WTC11 (cell line): ENCODE data around the gene FNDC3B. TPM values are rescaled to one million over a fixed set of nuclear protein-coding genes. Genes with fewer than 3 reads are reported as not detected.

Source experiments
- ATAC-seq: fragments of 200-7000 bp; cut with Tn5 transposase; 2 replicates; pipeline ENCODE4 v1.10.0; 2021; ENCODE audit warnings: mild to moderate bottlenecking, moderate library complexity
- CTCF ChIA-PET: fragments of 300-600 bp; sonication (Branson Sonifier 250); formaldehyde crosslinking; loops from one replicate; lab custom pipeline; 2021; ENCODE audit warnings: antibody characterized with exemption; lab: Charles Lee
- POLR2A ChIA-PET: fragments of 350-600 bp; sonication (Branson Sonifier 250); formaldehyde crosslinking; loops from one replicate; lab custom pipeline; 2021; ENCODE audit warnings: antibody characterized with exemption; lab: Charles Lee
- DNase-seq: peaks from one replicate; pipeline ENCODE4 v3.0.0; 2021; ENCODE audit warnings: low spot score
- H3K27ac Mint-ChIP-seq: 2 replicates; pipeline ENCODE4 v1.8.0; 2021; ENCODE audit warnings: mixed read lengths
- H3K27me3 Mint-ChIP-seq: 2 replicates; pipeline ENCODE4 v1.8.0; 2021; ENCODE audit warnings: low read depth, mild to moderate bottlenecking, moderate library complexity, mixed read lengths
- H3K36me3 Mint-ChIP-seq: 2 replicates; pipeline ENCODE4 v1.8.0; 2021; ENCODE audit warnings: mixed read lengths
- H3K4me1 Mint-ChIP-seq: 2 replicates; pipeline ENCODE4 v1.8.0; 2022; ENCODE audit warnings: mixed read lengths
- H3K4me3 Mint-ChIP-seq: 2 replicates; pipeline ENCODE4 v1.8.0; 2021; ENCODE audit warnings: mild to moderate bottlenecking, moderate library complexity, mixed read lengths
- H3K9me3 Mint-ChIP-seq: 2 replicates; pipeline ENCODE4 v1.8.0; 2021; ENCODE audit warnings: mixed read lengths
- CBFB ChIP-seq: sonication (generic); formaldehyde crosslinking; IDR thresholded peaks from 2 replicates; pipeline ENCODE4 v1.8.1; 2022; ENCODE audit warnings: mild to moderate bottlenecking, low read depth, missing genetic modification reagents
- CTCF ChIP-seq: fragments of 200-600 bp; IDR thresholded peaks from 2 replicates; pipeline ENCODE4 v1.8.0; 2022; ENCODE audit warnings: antibody characterized with exemption
- E2F1 ChIP-seq: sonication (generic); formaldehyde crosslinking; IDR thresholded peaks from 2 replicates; pipeline ENCODE4 v1.8.0; 2022; ENCODE audit warnings: mild to moderate bottlenecking, missing genetic modification reagents
- FOXJ3 ChIP-seq: sonication (generic); formaldehyde crosslinking; IDR thresholded peaks from 2 replicates; pipeline ENCODE4 v1.9.0; 2021; ENCODE audit warnings: missing genetic modification reagents, mild to moderate bottlenecking, borderline replicate concordance
- MAX ChIP-seq: sonication (generic); formaldehyde crosslinking; IDR thresholded peaks from 2 replicates; pipeline ENCODE4 v1.8.0; 2022; ENCODE audit warnings: mild to moderate bottlenecking, missing genetic modification reagents
- MXD4 ChIP-seq: fragments of 250-450 bp; sonication (Bioruptor Pico); IDR thresholded peaks from 2 replicates; pipeline ENCODE4 v1.8.0; 2021; ENCODE audit warnings: mild to moderate bottlenecking, moderate library complexity, borderline replicate concordance
- NR1H2 ChIP-seq: sonication (generic); formaldehyde crosslinking; IDR thresholded peaks from 2 replicates; pipeline ENCODE4 v1.9.0; 2021; ENCODE audit warnings: mild to moderate bottlenecking, moderate library complexity, missing genetic modification reagents
- NR2C2 ChIP-seq: sonication (generic); formaldehyde crosslinking; IDR thresholded peaks from 2 replicates; pipeline ENCODE4 v1.8.0; 2022; ENCODE audit warnings: mild to moderate bottlenecking, missing genetic modification reagents
- RORB ChIP-seq: fragments of 250-450 bp; sonication (Bioruptor Pico); IDR thresholded peaks from 2 replicates; pipeline ENCODE4 v1.9.0; 2021; ENCODE audit warnings: mild to moderate bottlenecking
- SMAD4 ChIP-seq: sonication (generic); formaldehyde crosslinking; IDR thresholded peaks from 2 replicates; pipeline ENCODE4 v1.8.0; 2022; ENCODE audit warnings: mild to moderate bottlenecking, missing genetic modification reagents
- SP1 ChIP-seq: sonication (generic); formaldehyde crosslinking; conservative IDR thresholded peaks from 2 replicates; pipeline ENCODE4 v1.8.1; 2022; ENCODE audit warnings: missing genetic modification reagents
- STAT6 ChIP-seq: sonication (generic); formaldehyde crosslinking; conservative IDR thresholded peaks from 2 replicates; pipeline ENCODE4 v1.8.1; 2023; ENCODE audit warnings: mild to moderate bottlenecking, low read depth, missing genetic modification reagents, moderate library complexity
- TCF7 ChIP-seq: sonication (generic); formaldehyde crosslinking; IDR thresholded peaks from 2 replicates; pipeline ENCODE4 v1.8.0; 2022; ENCODE audit warnings: mild to moderate bottlenecking, low read depth, missing genetic modification reagents, moderate library complexity
- TEAD1 ChIP-seq: sonication (generic); formaldehyde crosslinking; IDR thresholded peaks from 2 replicates; pipeline ENCODE4 v1.8.0; 2022; ENCODE audit warnings: mild to moderate bottlenecking, missing genetic modification reagents
- USF2 ChIP-seq: sonication (generic); formaldehyde crosslinking; IDR thresholded peaks from 2 replicates; pipeline ENCODE4 v1.8.1; 2023; ENCODE audit warnings: mild to moderate bottlenecking, missing genetic modification reagents, moderate library complexity
- ZNF121 ChIP-seq: sonication (generic); formaldehyde crosslinking; IDR thresholded peaks from 2 replicates; pipeline ENCODE4 v1.8.0; 2023; ENCODE audit warnings: missing genetic modification reagents
- ZNF138 ChIP-seq: sonication (generic); formaldehyde crosslinking; conservative IDR thresholded peaks from 2 replicates; pipeline ENCODE4 v1.8.1; 2022; ENCODE audit warnings: mild to moderate bottlenecking, moderate library complexity, missing genetic modification reagents
- ZNF416 ChIP-seq: fragments of 250-450 bp; sonication (Bioruptor Pico); IDR thresholded peaks from 2 replicates; pipeline ENCODE4 v1.9.0; 2021; ENCODE audit warnings: mild to moderate bottlenecking, inconsistent platforms
- ZNF425 ChIP-seq: fragments of 250-450 bp; sonication (Bioruptor Pico); conservative IDR thresholded peaks from 2 replicates; pipeline ENCODE4 v1.9.0; 2021; ENCODE audit warnings: mild to moderate bottlenecking
- ZNF532 ChIP-seq: fragments of 250-450 bp; sonication (Bioruptor Pico); IDR thresholded peaks from 2 replicates; pipeline ENCODE4 v1.9.0; 2021; ENCODE audit warnings: mild to moderate bottlenecking, borderline replicate concordance
- ZNF671 ChIP-seq: fragments of 250-450 bp; sonication (Bioruptor Pico); IDR thresholded peaks from 2 replicates; pipeline ENCODE4 v1.8.0; 2021; ENCODE audit warnings: mild to moderate bottlenecking
- total RNA-seq: library from RNA; stranded (reverse); gene quantifications from 3 replicates; pipeline ENCODE4 v1.2.3, GENCODE V29; 2021

FNDC3B gene
- total RNA-seq, 1 experiment from 2014 or later, result 42.8 TPM

- ChIA-PET POLR2A (no interaction called here), CTCF (interaction anchor here (0.6 kb wide), 2 partner anchors 133 to 486 kb away, joined by 3 read pairs; no protein-coding TSS in a partner anchor)
- Mint-ChIP-seq H3K9me3 (no peaks in the 10 kb centered on the region), H3K27me3 (no peaks in the 10 kb centered on the region), H3K4me3 (no peak overlapping the region), H3K4me1 (peaks cover 86% of the 10 kb centered on the region), H3K36me3 (no peaks in the 10 kb centered on the region), H3K27ac (peak overlapping the region; percentile 69)
- ATAC-seq (peak; percentile 22), DNase-seq (no peak)
- TF ChIP-seq ZNF425 (CRISPR knock-in tag) (no peak), RORB (CRISPR knock-in tag) (no peak), NR1H2 (no peak), NR2C2 (CRISPR knock-in tag) (no peak), CTCF (no peak), ZNF121 (CRISPR knock-in tag) (no peak), MXD4 (CRISPR knock-in tag) (no peak), ZNF671 (CRISPR knock-in tag) (no peak), ZNF416 (CRISPR knock-in tag) (no peak), E2F1 (CRISPR knock-in tag) (no peak), MAX (CRISPR knock-in tag) (no peak), SP1 (CRISPR knock-in tag) (no peak)
Measured at GRCh38 chr3:172218350-172219323, 179.3 kb downstream of the FNDC3B start.

- Mint-ChIP-seq H3K9me3 (no peaks in the 10 kb centered on the region), H3K27me3 (no peaks in the 10 kb centered on the region), H3K4me1 (peaks cover 85% of the 10 kb centered on the region), H3K27ac (0 out of 2 replicates have a peak overlapping the region, but pooled peaks have one; percentile 41), H3K36me3 (no peaks in the 10 kb centered on the region), H3K4me3 (no peak overlapping the region)
- ChIA-PET CTCF (no interaction called here), POLR2A (no interaction called here)
- ATAC-seq (no peak), DNase-seq (no peak)
- TF ChIP-seq ZNF532, result no peak
- TF ChIP-seq STAT6 (CRISPR knock-in tag), result no peak
- TF ChIP-seq SMAD4 (CRISPR knock-in tag), result no peak
- no peak for TF ChIP-seq TCF7 (CRISPR knock-in tag)
- no peak for TF ChIP-seq CBFB
- no peak for TF ChIP-seq USF2 (CRISPR knock-in tag)
- TF ChIP-seq ZNF138 (CRISPR knock-in tag), result no peak
- no peak for TF ChIP-seq FOXJ3 (CRISPR knock-in tag)
- no peak for TF ChIP-seq NR2C2 (CRISPR knock-in tag)
- no peak for TF ChIP-seq TEAD1
Measured at GRCh38 chr3:172219750-172220149, 180.4 kb downstream of the FNDC3B start.
